NCI-H1092 treated with DMSO at 0.1 percent for 48 hours (cell line): Measurements from ENCODE around the gene IQCH.
A peak's percentile ranks its signal among the peaks of the same experiment; 100 is the strongest.

ENCODE experiments used
- DNase-seq: peaks from one replicate; lab custom pipeline; 2025; lab: John Stamatoyannopoulos, UW

IQCH gene

GRCh38 chr15:67254238-67255175, at the start of gene IQCH, which contains the start of gene AAGAB:
TSS of gene IQCH (plus strand) at chr15:67254786. CDS start at chr15:67254897, 111 bp downstream.
TSS of gene AAGAB (minus strand) at chr15:67254661. CDS start at chr15:67254631, 30 bp downstream.
- DNase-seq, result peak; percentile 90

GRCh38 chr15:67207555-67208207, 46.9 kb upstream of the IQCH start:
- DNase-seq, result no peak

- DNase-seq, result no peak
These were observed 46.2 kb upstream of the IQCH start for GRCh38 chr15:67208396-67208795.

GRCh38 chr15:67210555-67211168, 43.9 kb upstream of the IQCH start:
- no peak for DNase-seq

GRCh38 chr15:67212684-67213367, 41.8 kb upstream of the IQCH start:
- no peak for DNase-seq

GRCh38 chr15:67215102-67215501, 39.5 kb upstream of the IQCH start:
- no peak for DNase-seq

- DNase-seq, result no peak
These were observed 37.7 kb upstream of the IQCH start for GRCh38 chr15:67216859-67217258.

- DNase-seq, result no peak
These were observed 36.2 kb upstream of the IQCH start for GRCh38 chr15:67218428-67218827.

GRCh38 chr15:67219288-67219687, 35.3 kb upstream of the IQCH start:
- no peak for DNase-seq

GRCh38 chr15:67224889-67225288, 29.7 kb upstream of the IQCH start:
- DNase-seq, result no peak

- DNase-seq, result no peak
These were observed 29.2 kb upstream of the IQCH start for GRCh38 chr15:67225336-67225735.

GRCh38 chr15:67227431-67227830, 27.2 kb upstream of the IQCH start:
- DNase-seq, result no peak

GRCh38 chr15:67227846-67228245, 26.7 kb upstream of the IQCH start:
- no peak for DNase-seq

GRCh38 chr15:67228286-67228685, 26.3 kb upstream of the IQCH start:
- DNase-seq, result no peak

- DNase-seq, result no peak
These were observed 24.1 kb upstream of the IQCH start for GRCh38 chr15:67230504-67230903.

GRCh38 chr15:67232591-67232990, 22.0 kb upstream of the IQCH start:
- DNase-seq, result no peak

- peak; percentile 26 for DNase-seq
These were observed 14.1 kb upstream of the IQCH start for GRCh38 chr15:67240235-67241131.

- DNase-seq, result no peak
These were observed 13.3 kb upstream of the IQCH start for GRCh38 chr15:67241132-67241855.

GRCh38 chr15:67242708-67243111, 11.9 kb upstream of the IQCH start:
- DNase-seq, result no peak

GRCh38 chr15:67244971-67245478, 9.6 kb upstream of the IQCH start:
- DNase-seq, result no peak
